H1 (cell line): ENCODE data around the gene PLCB1.

Source experiments
- EZH2 ChIP-seq: fragments of 200-600 bp; sonication (generic); IDR thresholded peaks from 2 replicates; pipeline ENCODE4 v1.7.1; 2012; ENCODE audit warnings: low read depth, mild to moderate bottlenecking, moderate library complexity, low read length, inconsistent platforms; ENCODE audit not compliant: severe bottlenecking
- TF ChIP-seq, protein P1 (sequence below), 3 experiments: IDR thresholded peaks; 1 replicate in 2 of 3; 2 replicates in 1 of 3; pipeline versions ENCODE4 v1.5.1 to v1.6.1; 2011; ENCODE audit warnings: low read length in 3 of 3, mild to moderate bottlenecking in 3 of 3, inconsistent platforms in 2 of 3, low read depth in 1 of 3, moderate library complexity in 1 of 3; ENCODE audit not compliant: insufficient read depth in 1 of 3; ENCODE audit errors: control extremely low read depth in 1 of 3

DNA sequence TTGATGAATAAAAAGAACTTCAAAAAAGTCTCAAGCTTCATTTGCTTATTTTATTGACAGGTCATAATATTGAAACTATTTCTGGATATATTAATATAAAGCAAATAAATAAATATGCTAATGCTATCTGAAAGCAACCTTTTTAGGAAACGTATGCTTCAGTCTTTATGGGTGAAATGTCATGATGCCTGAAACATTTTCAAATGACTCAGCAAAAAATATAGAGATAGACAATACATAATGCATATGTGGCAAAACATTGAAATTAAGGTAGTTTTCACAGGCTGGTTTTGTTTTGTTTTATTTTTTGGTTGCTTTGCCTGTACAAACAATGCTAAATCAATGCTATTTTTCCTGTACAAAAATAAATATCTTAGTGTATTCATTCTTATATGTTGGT lies 742.4 kb downstream of the PLCB1 start:
- TF ChIP-seq, protein P1, sequence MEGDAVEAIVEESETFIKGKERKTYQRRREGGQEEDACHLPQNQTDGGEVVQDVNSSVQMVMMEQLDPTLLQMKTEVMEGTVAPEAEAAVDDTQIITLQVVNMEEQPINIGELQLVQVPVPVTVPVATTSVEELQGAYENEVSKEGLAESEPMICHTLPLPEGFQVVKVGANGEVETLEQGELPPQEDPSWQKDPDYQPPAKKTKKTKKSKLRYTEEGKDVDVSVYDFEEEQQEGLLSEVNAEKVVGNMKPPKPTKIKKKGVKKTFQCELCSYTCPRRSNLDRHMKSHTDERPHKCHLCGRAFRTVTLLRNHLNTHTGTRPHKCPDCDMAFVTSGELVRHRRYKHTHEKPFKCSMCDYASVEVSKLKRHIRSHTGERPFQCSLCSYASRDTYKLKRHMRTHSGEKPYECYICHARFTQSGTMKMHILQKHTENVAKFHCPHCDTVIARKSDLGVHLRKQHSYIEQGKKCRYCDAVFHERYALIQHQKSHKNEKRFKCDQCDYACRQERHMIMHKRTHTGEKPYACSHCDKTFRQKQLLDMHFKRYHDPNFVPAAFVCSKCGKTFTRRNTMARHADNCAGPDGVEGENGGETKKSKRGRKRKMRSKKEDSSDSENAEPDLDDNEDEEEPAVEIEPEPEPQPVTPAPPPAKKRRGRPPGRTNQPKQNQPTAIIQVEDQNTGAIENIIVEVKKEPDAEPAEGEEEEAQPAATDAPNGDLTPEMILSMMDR (IDR thresholded peaks at IDR 0.05; ENCODE audit: control extremely low read depth in 1 of 3, insufficient read depth in 1 of 3, low read depth in 1 of 3, low read length in 3 of 3): no peak
- TF ChIP-seq EZH2: no peak
